ENCODE results near the gene SLC38A3.
"Not testable (repeated sequence)": the region's sequence is repeated elsewhere in the genome, so short reads cannot be mapped to it uniquely, and the experiment has no call there.

SLC38A3 gene

DNA sequence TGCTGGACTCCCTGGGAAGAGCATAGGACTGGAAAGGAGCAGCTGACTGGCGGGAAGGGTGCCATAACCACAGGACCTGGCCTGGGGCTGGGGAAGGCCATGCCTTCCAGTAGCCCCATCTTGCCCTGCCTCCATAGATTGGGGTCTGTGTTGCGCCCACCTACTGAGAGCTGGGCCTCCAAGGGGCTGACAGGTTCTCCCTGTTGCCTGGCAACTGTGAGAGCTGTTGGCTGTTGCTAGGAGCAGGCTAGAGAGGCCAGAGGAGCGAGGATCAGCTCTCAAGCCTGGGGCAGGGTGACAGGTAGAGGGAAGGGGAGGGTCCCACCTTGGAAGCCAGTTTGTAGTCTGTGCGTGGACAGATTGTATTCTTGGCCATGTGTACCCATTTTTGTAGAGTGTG, 28.1 kb downstream of the SLC38A3 start:
- Histone ChIP-seq H3K4me1 (ENCODE audit: insufficient read depth, low read length) (peaks cover 10% of the 10 kb centered on the region), H3K36me3 (ENCODE audit: insufficient read depth, low read length) (no peaks in the 10 kb centered on the region), H3K9me3 (ENCODE audit: control insufficient read depth, insufficient read depth, low read length) (no peaks in the 10 kb centered on the region), H3K9ac (ENCODE audit: low read depth, low read length) (no peak overlapping the region)

DNA sequence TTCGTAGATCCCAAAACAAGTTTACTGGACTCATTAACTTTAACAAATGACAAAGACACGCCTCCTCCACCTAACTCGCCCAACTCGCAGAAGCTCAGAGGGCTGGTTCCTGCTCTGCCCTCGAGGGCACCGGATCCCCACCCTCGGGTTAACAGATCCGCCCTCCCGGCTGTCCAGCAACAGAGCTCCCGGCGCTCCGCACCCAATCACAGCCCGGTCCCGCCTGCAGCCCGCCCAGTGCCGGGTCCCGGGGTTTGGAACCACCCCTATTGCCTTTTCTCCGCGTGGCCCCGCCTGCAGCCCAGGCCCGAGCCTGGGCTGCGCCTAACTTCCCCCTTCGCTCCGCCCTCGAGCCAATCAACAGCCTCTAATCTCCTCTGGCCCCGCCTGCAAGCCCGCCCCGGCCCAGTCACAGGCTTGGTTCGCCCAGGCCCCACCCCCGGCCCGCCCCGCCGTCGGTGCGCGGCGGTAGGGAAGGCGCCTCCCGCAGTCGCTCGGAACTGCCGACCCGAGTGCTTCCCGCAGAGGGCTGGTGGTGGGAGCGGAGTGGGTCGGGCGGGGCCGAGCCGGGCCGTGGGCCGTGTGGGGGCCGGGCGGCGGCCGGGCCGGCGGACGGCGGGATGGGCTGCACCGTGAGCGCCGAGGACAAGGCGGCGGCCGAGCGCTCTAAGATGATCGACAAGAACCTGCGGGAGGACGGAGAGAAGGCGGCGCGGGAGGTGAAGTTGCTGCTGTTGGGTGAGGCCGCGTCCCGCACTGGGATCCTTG, 30.8 kb downstream of the SLC38A3 start, which contains the start of gene GNAI2:
GNAI2 (plus strand) TSS at position 489 of the 768 bp plus-strand sequence; CDS start at position 621, 132 bp downstream.
- H3K36me3 ChIP-seq (ENCODE audit: insufficient read depth, low read length) = no peaks in the 10 kb centered on the region
- peak within 1 kb of the TSS; percentile 94 for H3K9ac ChIP-seq (ENCODE audit: low read depth, low read length)
- no peaks in the 10 kb centered on the region for H3K9me3 ChIP-seq (ENCODE audit: control insufficient read depth, insufficient read depth, low read length)
- H3K4me1 ChIP-seq (ENCODE audit: insufficient read depth, low read length) = peaks cover 16% of the 10 kb centered on the region

DNA sequence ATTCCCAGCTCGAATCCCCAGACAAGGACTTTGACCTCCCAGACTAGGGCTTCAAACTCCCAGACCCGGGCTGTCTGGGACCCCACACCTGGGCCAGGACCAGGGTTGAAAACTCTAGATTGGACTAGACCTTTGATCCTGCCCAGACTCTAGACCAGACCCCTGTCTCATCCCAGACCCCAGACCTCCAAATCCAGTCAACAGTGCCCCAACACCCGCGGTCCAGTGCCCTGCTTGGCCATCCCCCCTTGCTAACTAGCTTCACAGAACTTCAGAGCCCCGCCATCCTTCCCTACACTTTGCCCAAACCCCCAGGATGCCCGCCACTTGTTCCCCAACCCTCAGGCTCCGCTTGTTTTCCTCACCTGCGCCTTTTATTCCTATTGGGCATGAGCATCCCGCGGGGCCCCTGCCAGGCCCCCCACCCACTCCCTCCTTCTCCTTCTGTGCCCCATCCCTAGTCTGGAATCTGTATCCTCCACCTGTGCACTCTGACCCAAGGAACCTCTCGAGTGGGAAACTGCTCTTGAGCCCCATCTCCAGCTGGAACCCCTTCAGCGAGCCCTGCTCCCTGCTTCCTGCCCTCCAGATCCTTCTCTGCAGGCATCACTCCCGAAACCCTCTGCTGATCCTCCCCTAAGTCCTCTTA, 31.5 kb downstream of the SLC38A3 start:
- peaks cover 21% of the 10 kb centered on the region for H3K4me1 ChIP-seq (ENCODE audit: insufficient read depth, low read length)
- H3K36me3 ChIP-seq (ENCODE audit: insufficient read depth, low read length) = no peaks in the 10 kb centered on the region
- H3K9ac ChIP-seq (ENCODE audit: low read depth, low read length) = peak overlapping the region; percentile 94
- H3K9me3 ChIP-seq (ENCODE audit: control insufficient read depth, insufficient read depth, low read length) = no peaks in the 10 kb centered on the region

DNA sequence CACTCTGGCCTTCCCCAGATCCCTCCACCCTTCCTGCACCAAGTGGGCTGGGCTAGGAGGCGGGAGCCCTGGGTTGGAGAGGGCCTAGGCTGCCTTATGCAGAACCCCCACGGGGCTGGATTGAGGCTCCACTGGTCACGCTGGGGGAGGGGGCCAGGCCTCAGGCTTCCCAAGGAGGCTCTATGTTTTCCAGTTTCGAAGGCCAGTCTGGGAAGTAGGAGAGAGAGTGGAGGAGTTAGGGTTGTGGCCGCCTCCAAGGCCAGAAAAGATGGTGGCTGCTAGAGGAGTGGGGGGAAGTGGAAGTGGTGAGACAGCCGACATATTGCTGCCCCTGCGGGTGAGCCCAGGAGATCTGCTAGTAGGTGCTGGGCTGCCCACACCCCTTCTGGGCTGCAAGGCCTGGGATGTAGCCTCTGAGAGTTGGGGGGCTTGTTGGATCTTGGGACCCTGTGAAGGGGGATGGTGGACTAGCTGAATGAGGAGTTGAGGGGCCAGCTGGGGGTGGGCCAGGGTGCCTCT, 32.1 kb downstream of the SLC38A3 start:
- Histone ChIP-seq H3K4me1 (ENCODE audit: insufficient read depth, low read length) (peaks cover 27% of the 10 kb centered on the region), H3K9ac (ENCODE audit: low read depth, low read length) (peak overlapping the region; percentile 94)

DNA sequence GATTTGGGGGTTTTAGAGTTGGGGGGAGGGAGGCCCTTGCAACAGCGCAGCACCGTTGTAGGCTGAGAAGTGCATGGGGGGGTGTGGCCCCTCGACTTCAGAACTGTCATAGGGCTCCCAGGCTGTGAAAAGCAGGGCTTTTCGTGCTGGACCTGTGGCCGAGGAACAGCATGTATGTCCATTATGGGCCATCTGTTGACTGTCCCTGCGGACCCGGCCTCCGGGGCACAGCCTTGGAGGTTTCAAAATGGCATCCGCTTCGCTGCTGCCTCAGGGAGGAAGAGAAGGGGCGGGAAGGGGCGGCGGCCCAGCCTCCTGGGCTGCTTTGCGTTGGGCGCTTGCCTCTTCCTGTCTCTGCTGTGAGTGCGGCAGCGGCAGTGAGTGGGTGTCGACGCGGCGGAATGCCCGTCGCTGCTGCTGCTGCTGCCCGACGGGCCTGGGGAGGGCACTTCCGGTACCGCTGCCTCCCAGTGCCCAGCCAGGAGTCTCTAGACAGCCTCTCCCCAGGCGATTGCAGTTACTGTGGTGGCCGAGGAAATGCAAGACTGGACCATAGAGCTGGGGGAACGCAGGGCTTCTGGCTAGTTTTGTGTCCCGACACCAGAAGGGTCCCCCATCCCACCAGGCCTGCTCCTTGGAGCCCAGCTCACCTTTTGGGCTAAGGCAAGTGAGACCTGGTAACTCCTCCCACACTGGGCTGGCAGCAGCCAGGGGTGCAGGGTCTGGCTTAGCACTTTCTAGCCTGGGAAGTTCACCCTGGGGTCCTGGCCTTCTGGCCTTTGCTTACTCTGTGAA, 32.9 kb downstream of the SLC38A3 start:
- peaks cover 34% of the 10 kb centered on the region for H3K4me1 ChIP-seq (ENCODE audit: insufficient read depth, low read length)
- no peaks in the 10 kb centered on the region for H3K36me3 ChIP-seq (ENCODE audit: insufficient read depth, low read length)
- H3K9me3 ChIP-seq (ENCODE audit: control insufficient read depth, insufficient read depth, low read length) = no peaks in the 10 kb centered on the region
- H3K9ac ChIP-seq (ENCODE audit: low read depth, low read length) = peak overlapping the region; percentile 94

More for the DNA sequence above, 32.1 kb downstream of the SLC38A3 start:
- Histone ChIP-seq H3K36me3 (ENCODE audit: insufficient read depth, low read length) (no peaks in the 10 kb centered on the region), H3K9me3 (ENCODE audit: control insufficient read depth, insufficient read depth, low read length) (no peaks in the 10 kb centered on the region)

DNA sequence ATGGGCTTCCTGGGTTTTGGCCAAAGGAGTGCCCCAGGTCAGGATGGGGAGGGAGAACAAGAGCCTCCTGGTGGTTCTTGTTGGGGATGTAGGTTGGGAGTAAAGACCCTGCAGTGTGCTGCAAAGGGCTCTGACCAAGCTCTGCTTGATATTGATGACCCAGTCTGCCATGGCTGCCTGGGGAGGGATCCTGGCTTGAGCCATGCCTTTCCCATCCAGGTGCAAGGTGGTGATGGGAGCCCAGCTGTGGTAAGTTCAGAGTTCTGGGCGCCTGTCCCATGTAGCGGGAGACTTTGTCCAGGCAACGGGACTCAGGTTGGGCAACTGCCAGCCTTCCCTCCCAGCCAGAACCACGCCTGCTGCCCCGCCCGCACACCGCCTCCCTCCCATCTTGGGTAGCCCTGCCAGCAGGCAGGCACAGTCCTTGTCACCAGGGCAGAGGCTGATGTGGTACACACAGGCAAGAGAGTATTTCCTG, 33.5 kb downstream of the SLC38A3 start:
- Histone ChIP-seq H3K9ac (ENCODE audit: low read depth, low read length) (peak overlapping the region; percentile 94), H3K9me3 (ENCODE audit: control insufficient read depth, insufficient read depth, low read length) (no peaks in the 10 kb centered on the region), H3K4me1 (ENCODE audit: insufficient read depth, low read length) (peaks cover 41% of the 10 kb centered on the region), H3K36me3 (ENCODE audit: insufficient read depth, low read length) (no peaks in the 10 kb centered on the region)

DNA sequence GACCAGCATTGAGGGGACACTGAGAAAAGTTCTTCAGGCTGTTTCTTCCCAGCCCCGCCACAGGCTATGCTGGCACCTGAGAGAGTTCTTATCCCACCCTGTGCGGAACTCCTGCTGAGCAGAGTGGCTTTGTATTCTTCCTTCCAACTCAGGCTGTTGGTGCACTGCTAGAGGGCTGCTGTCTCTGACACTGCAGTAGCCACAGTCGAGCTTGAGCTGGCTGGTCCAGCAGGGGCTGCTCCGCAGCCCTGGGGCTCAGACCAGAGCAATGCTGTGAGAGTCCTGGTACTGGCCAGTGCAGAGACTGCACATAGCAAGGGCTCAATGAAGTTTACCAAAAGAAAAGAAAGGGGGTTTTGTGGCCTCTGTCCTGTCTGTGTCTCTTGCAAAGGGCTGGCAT, 34.6 kb downstream of the SLC38A3 start:
- Histone ChIP-seq H3K36me3 (ENCODE audit: insufficient read depth, low read length) (no peaks in the 10 kb centered on the region; the same call in 1 of the 2 replicates), H3K9ac (ENCODE audit: low read depth, low read length) (no peak overlapping the region), H3K4me1 (ENCODE audit: insufficient read depth, low read length) (peaks cover 42% of the 10 kb centered on the region), H3K9me3 (ENCODE audit: control insufficient read depth, insufficient read depth, low read length) (no peaks in the 10 kb centered on the region)

DNA sequence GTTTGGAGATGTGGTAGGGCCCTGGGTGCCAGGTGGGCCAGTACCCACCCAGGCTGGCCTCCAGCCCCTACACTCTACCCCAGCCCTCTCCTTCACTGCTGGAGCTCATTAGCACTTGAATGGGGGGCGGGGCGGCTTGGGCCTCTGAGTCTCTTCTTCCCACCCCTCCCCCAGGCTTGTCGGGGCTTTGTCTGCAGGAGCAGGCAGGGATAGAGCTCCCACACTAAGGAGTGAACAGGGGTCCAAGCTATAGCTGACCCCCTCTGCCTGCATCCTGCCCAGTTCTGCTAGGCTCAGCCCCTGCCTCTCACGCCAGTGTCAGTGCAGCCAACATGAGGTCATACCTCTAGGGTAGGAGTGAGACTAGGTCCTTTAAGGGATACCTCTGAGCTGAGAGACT, 36.1 kb downstream of the SLC38A3 start:
- Histone ChIP-seq H3K4me1 (ENCODE audit: insufficient read depth, low read length) (peaks cover 49% of the 10 kb centered on the region), H3K9ac (ENCODE audit: low read depth, low read length) (peak overlapping the region; percentile 33; the same call in 1 of the 2 replicates), H3K36me3 (ENCODE audit: insufficient read depth, low read length) (no peaks in the 10 kb centered on the region; the same call in 1 of the 2 replicates), H3K9me3 (ENCODE audit: control insufficient read depth, insufficient read depth, low read length) (no peaks in the 10 kb centered on the region)

DNA sequence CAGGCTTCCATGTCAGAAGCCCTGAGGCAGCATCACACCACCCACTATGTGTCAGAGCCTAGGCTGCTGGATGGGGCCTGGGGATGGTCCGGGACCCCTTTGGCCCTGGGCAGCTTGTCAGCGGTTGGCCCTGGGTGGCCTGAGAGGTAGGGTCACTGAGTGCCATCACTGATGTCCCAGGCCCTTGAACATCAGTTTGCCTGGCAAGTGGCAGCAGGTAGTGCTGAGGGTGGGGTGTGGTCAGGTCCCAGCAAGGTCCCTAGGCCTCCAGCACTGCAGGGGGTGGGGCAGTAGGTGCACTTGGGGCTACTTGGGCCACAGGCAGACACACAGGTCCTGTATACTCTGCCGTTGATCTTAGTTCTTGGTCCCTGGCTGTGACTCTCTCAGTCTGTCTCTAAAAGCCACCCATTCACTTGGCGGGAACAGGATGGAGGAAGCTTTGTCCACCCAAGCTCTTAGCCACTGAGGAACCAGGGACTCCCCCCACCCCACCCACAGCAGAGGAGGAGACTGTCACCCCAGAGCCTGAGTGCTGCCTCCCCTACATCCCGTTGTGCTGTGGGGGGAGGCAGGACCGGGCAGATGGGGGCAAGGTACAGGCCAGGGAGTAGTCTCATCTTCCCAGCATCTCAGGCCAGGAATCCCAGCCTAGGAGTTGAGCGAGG, 36.8 kb downstream of the SLC38A3 start:
- Histone ChIP-seq H3K36me3 (ENCODE audit: insufficient read depth, low read length) (no peaks in the 10 kb centered on the region; the same call in 1 of the 2 replicates), H3K9me3 (ENCODE audit: control insufficient read depth, insufficient read depth, low read length) (no peaks in the 10 kb centered on the region), H3K9ac (ENCODE audit: low read depth, low read length) (peak overlapping the region; percentile 33; the same call in 1 of the 2 replicates), H3K4me1 (ENCODE audit: insufficient read depth, low read length) (peaks cover 55% of the 10 kb centered on the region)

DNA sequence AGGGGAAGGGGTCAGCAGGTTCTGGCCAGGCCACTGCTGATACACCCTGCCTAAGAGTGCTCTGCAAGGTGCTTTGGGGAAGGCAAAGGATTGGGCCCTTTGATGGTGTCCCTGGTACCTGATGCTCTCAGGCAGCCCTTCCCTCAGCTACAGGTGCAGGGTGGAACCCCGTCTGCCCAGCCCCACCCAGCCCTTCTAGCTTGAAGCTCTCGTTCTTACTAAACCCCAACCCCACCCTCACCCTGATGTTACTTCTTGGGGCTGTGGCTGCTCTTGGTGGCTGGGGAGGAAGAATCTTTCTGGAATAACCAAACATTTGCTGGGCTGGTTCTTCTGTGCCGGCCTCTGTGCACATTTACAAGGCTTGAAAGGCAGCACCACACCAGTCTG, 37.3 kb downstream of the SLC38A3 start:
- H3K9me3 ChIP-seq (ENCODE audit: control insufficient read depth, insufficient read depth, low read length) = no peaks in the 10 kb centered on the region
- peaks cover 61% of the 10 kb centered on the region for H3K4me1 ChIP-seq (ENCODE audit: insufficient read depth, low read length)
- no peak overlapping the region for H3K9ac ChIP-seq (ENCODE audit: low read depth, low read length)
- no peaks in the 10 kb centered on the region; the same call in 1 of the 2 replicates for H3K36me3 ChIP-seq (ENCODE audit: insufficient read depth, low read length)

DNA sequence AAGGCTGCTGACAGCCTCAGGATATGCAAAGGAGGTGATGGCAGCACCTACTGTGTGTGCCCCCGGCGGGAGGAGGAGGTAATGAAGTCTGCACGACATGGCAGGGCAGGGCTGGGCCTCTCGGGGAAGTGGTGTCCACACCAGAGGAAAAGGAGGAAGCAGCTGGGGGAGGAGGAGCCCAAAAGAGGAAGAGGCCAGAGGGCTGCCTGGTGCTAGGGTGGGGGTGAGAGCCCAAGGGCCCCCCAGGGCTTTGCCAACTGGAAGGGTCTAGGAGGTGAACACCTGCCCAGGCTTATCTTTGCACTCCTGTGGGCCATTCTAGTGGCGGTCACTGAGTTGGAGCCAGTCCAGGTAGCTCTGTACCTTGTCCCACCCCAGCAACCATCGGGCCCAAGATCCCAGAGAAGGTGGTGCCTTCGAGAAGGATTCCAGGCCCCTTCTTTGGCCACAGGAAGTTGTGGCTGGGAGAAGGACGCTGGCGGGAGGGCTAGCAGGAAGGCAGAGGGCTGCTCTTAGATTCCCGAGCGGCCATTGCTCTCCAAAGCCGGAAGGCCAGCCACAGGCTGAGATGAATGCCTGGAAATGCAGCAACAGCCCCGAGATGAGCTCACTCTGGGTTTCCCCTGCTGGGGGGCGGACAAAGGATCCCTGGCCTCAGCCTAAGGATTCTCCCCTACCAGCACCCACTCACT, 37.9 kb downstream of the SLC38A3 start:
- Histone ChIP-seq H3K4me1 (ENCODE audit: insufficient read depth, low read length) (peaks cover 61% of the 10 kb centered on the region), H3K9ac (ENCODE audit: low read depth, low read length) (no peak overlapping the region), H3K36me3 (ENCODE audit: insufficient read depth, low read length) (no peaks in the 10 kb centered on the region; the same call in 1 of the 2 replicates), H3K9me3 (ENCODE audit: control insufficient read depth, insufficient read depth, low read length) (no peaks in the 10 kb centered on the region)

DNA sequence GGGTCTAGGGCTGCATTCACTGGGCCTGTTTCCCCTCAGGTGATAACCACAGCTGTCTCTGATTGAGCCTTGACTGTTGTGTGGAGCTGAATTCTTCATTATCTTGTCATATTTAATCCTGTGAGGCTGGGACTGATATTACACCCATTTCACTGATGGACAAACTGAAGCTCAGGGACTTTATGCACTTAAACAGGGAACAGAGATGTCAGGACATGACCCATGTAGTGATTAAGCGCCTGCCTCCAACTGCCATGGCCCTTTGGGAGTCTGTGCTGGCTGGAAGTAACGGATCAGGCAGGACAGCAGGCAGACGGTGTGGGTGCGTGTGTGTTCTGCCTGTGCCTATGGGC, 38.4 kb downstream of the SLC38A3 start:
- Histone ChIP-seq H3K36me3 (ENCODE audit: insufficient read depth, low read length) (no peaks in the 10 kb centered on the region; the same call in 1 of the 2 replicates), H3K9ac (ENCODE audit: low read depth, low read length) (no peak overlapping the region), H3K4me1 (ENCODE audit: insufficient read depth, low read length) (peaks cover 61% of the 10 kb centered on the region), H3K9me3 (ENCODE audit: control insufficient read depth, insufficient read depth, low read length) (no peaks in the 10 kb centered on the region)

DNA sequence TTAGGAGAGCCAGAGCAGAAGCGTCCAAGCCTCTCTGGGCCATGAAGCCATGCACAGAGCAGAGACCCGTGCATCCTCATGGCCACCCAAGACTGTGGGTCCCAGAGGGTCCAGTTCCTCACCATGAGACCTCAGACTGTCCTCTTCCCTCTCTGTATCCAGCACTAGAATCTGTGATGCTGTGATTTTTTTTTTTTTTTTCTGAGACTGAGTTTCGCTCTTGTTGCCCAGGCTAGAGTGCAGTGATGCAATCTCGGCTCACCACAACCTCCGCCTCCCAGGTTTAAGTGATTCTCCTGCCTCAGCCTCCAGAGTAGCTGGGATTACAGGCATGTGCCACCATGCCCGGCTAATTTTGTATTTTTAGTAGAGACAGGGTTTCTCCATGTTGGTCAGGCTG, 39.7 kb downstream of the SLC38A3 start:
- H3K9me3 ChIP-seq (ENCODE audit: control insufficient read depth, insufficient read depth, low read length); H3K9ac ChIP-seq (ENCODE audit: low read depth, low read length); H3K36me3 ChIP-seq (ENCODE audit: insufficient read depth, low read length): not testable (repeated sequence)
- peaks cover 50% of the 10 kb centered on the region for H3K4me1 ChIP-seq (ENCODE audit: insufficient read depth, low read length)

Measured in ES-I3 (cell line).